ENCODE data around the gene SOAT2. TPM values are rescaled to one million over a fixed set of nuclear protein-coding genes. Genes with fewer than 3 reads are reported as not detected.

SOAT2 gene
- total RNA-seq, 1 experiment from 2014 or later, result not detected

- no peaks in the 10 kb centered on the region for H4K20me1 ChIP-seq (ENCODE audit: control insufficient read depth, insufficient read depth, insufficient read length)
- Mint-ChIP-seq H3K9me3 (no peaks in the 10 kb centered on the region), H3K27me3 (ENCODE audit: low read depth) (peaks cover 10% of the 10 kb centered on the region), H3K27ac (peak overlapping the region in 1 of 3 experiments; percentile 44; a peak in 1 of 7 replicates), H3K4me3 (no peak overlapping the region), H3K36me3 (ENCODE audit: insufficient read depth in 1 of 3, low read depth in 3 of 3) (peaks cover 12 to 31% (median 29%) of the 10 kb centered on the region in 3 experiments), H3K4me1 (peaks cover 44 to 46% of the 10 kb centered on the region in 2 experiments)
- no peak overlapping the region for H2AK5ac ChIP-seq (ENCODE audit: insufficient read length, low read length)
- H2BK20ac ChIP-seq (ENCODE audit: low read depth, low read length, poor library complexity, severe bottlenecking), result no peak overlapping the region
- no peak overlapping the region for H3K56ac ChIP-seq (ENCODE audit: insufficient read length, low read depth, low read length)
- H2AFZ ChIP-seq (ENCODE audit: low read length), result no peak overlapping the region
- H3K79me2 ChIP-seq (ENCODE audit: insufficient read depth, low read length), result no peaks in the 10 kb centered on the region
- H3K23ac ChIP-seq (ENCODE audit: insufficient read length, low read depth, low read length), result no peak overlapping the region
- no peak overlapping the region for H3K18ac ChIP-seq (ENCODE audit: insufficient read length, low read depth, low read length)
- no peak overlapping the region for H2BK5ac ChIP-seq (ENCODE audit: insufficient read length, low read length)
- no peak overlapping the region for H3K4me2 ChIP-seq (ENCODE audit: insufficient read depth, insufficient read length, low read length)
- peaks cover 3% of the 10 kb centered on the region; the same call in 1 of the 2 replicates for H3K4me1 ChIP-seq (ENCODE audit: insufficient read depth, low read length)
- H4K8ac ChIP-seq (replicated peaks; ENCODE audit: insufficient read length, low read depth, low read length), result no peak overlapping the region
- H2BK12ac ChIP-seq (ENCODE audit: insufficient read length, low read depth, low read length), result no peak overlapping the region
- H2BK120ac ChIP-seq (ENCODE audit: low read depth, low read length, poor library complexity, severe bottlenecking), result no peak overlapping the region
- no peaks in the 10 kb centered on the region for H3K9me3 ChIP-seq (ENCODE audit: control insufficient read depth, low read depth, low read length)
- H3K27me3 ChIP-seq (ENCODE audit: insufficient read depth, low read length), result no peaks in the 10 kb centered on the region
- no peak overlapping the region for H3K14ac ChIP-seq (ENCODE audit: insufficient read depth, low read length)
- H4K5ac ChIP-seq (ENCODE audit: insufficient read length, low read depth, low read length), result no peak overlapping the region
- no peaks in the 10 kb centered on the region for H3K79me1 ChIP-seq (ENCODE audit: insufficient read depth, low read depth, low read length, poor library complexity, severe bottlenecking)
- H2BK15ac ChIP-seq (ENCODE audit: low read depth, low read length), result no peak overlapping the region
- DNase-seq, result peak; percentile 39
- H3K23me2 ChIP-seq (ENCODE audit: insufficient read length, low read depth, low read length, poor library complexity, severe bottlenecking), result no peaks in the 10 kb centered on the region
- no peak overlapping the region for H3T11ph ChIP-seq (ENCODE audit: low read length)
- no CpG with 5 or more reads among the region's 7 CpGs for WGBS (ENCODE audit: extremely low coverage, insufficient read length, low lambda C conversion rate)
- no peak overlapping the region for H3K9ac ChIP-seq (ENCODE audit: extremely low read depth, insufficient read length, low read length)
- H3K4ac ChIP-seq (ENCODE audit: low read depth, low read length), result no peak overlapping the region
- TF ChIP-seq, protein P1, sequence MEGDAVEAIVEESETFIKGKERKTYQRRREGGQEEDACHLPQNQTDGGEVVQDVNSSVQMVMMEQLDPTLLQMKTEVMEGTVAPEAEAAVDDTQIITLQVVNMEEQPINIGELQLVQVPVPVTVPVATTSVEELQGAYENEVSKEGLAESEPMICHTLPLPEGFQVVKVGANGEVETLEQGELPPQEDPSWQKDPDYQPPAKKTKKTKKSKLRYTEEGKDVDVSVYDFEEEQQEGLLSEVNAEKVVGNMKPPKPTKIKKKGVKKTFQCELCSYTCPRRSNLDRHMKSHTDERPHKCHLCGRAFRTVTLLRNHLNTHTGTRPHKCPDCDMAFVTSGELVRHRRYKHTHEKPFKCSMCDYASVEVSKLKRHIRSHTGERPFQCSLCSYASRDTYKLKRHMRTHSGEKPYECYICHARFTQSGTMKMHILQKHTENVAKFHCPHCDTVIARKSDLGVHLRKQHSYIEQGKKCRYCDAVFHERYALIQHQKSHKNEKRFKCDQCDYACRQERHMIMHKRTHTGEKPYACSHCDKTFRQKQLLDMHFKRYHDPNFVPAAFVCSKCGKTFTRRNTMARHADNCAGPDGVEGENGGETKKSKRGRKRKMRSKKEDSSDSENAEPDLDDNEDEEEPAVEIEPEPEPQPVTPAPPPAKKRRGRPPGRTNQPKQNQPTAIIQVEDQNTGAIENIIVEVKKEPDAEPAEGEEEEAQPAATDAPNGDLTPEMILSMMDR (conservative IDR thresholded peaks at IDR 0.05), result no peak
- H3K27ac ChIP-seq (ENCODE audit: insufficient read length, low read depth, low read length), result no peak overlapping the region
- H4K91ac ChIP-seq (ENCODE audit: insufficient read length, low read depth, low read length), result no peak overlapping the region
Measured at GRCh38 chr12:53070877-53071492, 32.3 kb upstream of the SOAT2 start.

All from H9 (cell line).